ENCODE measurements around the gene FLT4.

The FLT4 gene

GRCh38 chr5:180586870-180587269 lies 62.5 kb downstream of the FLT4 start:
- no peak for DNase-seq

DNA sequence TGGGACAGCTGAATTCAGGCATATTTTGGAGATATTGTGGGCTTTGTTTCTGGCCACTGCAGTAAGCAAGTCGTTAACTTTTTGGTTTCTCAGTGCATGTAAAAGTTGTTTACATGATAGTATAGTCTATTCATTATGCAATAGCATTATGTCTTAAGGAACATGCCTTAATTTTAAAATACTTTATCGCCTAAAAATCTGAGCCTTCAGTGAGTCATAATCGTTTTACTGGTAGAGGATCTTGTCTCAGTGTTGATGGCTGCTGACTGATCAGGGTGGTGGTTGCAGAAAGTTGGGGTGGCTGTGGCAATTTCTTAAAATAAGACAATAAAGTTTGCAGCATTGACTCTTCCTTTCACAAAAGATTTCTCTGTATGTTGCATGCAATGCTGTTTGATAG lies 63.2 kb downstream of the FLT4 start:
- no peak for DNase-seq

- no peak for DNase-seq
These were observed 65.7 kb downstream of the FLT4 start for GRCh38 chr5:180583738-180584137.

DNA sequence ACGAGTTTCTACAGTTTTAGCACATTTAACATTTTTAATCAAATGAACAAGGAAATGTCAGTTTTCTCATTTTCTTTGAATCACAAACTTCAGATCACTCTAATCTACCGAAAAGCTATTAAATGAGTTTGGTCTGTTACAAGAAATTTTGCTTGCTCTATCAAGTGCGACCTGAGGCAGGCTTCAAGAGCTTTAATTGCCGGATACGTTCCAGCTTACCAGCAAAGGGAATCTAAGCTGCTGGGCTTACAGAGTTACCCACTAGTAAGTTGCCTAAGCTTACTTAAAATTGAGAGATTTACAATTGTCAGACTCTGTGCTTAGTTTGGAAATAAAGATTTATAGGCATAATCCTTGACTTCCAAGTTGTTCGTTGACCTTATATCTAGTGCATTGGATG lies 68.7 kb downstream of the FLT4 start:
- no peak for DNase-seq

GRCh38 chr5:180575571-180575970 lies 73.8 kb downstream of the FLT4 start:
- no peak for DNase-seq

DNA sequence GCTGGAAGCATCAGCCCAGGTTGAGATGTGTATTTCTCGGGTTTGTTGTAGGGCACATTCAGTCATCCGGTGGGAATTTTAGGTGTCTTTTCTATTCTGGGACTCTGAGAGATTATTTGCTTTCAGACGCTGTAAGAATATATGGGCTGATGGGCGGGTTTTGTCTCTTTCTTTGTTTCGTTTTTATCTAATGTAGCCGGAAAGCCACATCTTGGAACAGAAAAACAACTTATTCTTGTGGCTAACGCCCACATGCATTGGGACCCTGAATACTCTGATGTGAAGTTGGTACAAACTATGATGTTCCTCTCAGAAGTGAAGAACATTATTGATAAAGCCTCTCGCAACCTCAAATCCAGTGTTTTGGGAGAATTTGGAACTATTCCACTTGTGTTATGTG lies 80.5 kb downstream of the FLT4 start:
- no peak for DNase-seq

- DNase-seq = no peak
These were observed 85.4 kb downstream of the FLT4 start for GRCh38 chr5:180563994-180564393.

GRCh38 chr5:180558232-180558631 lies 91.2 kb downstream of the FLT4 start:
- no peak for DNase-seq

DNA sequence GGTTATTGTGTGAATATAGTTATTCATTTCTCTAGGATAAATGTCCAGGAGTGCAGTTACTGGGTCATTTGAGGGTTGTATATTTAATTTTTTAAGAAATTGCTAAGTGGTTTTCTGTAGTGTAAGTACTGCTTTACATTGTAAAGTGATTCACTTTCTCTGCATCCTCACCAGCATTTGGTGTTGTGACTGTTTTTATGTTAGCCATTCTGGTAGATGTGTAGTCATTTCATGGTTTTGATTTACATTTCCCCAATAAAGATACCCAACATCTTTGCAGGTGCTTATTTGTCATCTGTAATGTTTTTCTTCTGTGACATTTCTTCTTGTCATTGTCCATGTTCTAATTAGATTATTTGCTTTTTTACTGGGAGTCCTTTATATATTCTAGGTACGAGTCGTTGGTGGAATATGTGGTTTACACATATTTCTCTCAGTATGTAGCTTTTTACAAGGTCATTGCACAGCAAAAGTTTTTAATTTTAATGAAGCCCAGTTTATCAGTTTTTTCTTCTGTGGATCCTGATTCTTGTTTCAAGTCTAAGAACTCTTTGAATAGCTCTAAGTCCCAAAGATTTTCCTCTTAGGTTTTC lies 92.1 kb downstream of the FLT4 start:
- DNase-seq = no peak

DNA sequence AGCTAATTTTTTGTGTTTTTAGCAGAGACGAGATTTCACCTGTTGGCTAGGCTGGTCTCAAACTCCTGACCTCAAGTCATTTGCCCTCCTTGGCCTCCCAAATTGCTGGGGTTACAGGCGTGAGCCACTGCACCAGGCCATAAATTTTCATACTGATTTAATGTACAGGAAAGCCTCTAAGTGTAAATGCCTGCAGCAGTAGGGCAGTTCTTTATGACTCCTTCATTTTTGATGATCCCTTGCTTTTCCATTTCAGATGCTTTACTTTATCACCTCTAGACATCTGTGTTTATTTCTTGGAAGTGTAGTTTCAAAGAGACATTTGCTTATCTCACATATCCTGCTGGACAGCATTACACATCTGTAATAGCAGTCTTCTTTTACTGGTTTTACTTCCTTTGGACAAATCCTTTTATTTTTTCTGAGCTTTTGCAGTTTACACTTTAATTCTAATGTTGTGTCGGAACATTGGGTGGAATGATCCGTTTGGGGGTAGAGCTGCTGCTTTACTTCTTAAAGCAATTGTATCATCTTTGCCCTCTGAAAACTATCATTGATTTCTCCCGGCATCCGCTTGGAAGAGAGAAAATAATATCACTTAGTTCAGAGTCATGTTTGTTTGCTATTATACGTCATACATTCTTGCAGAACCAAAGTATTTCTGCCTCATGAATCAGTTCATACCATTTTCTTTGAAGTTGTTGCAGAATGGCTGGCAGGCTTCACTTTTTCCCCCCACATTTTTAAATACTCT lies 94.1 kb downstream of the FLT4 start:
- DNase-seq = no peak

DNA sequence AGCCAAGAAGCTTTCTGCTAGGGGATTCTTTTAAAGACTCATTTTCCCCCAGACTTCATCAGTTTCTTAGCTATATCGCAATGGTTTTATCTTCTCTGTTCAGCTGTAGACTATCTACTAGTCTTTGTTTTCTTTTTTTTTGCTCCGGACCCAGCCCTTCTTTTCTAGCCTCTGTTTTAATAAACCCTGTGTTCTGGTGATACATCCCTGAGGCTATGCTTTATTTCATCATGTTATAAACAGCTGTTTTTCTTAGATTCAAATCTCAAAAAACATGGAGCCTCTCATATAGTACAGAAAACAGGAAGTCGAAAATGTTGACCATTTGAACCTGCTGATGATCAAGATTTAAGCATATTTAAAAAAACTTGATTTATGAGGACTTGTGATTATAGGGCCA lies 95.9 kb downstream of the FLT4 start:
- DNase-seq = no peak
